HG02798 (cell line): Measurements from ENCODE around the gene WDR54.
"Not testable (repeated sequence)": the region's sequence is repeated elsewhere in the genome, so short reads cannot be mapped to it uniquely, and the experiment has no call there.

ENCODE experiments used
- ATAC-seq: cut with Tn5 transposase; IDR thresholded peaks from one replicate; pipeline ENCODE4 v1.9.1; 2021; ENCODE audit warnings: mild to moderate bottlenecking; ENCODE audit not compliant: unreplicated experiment, poor library complexity

The WDR54 gene

DNA sequence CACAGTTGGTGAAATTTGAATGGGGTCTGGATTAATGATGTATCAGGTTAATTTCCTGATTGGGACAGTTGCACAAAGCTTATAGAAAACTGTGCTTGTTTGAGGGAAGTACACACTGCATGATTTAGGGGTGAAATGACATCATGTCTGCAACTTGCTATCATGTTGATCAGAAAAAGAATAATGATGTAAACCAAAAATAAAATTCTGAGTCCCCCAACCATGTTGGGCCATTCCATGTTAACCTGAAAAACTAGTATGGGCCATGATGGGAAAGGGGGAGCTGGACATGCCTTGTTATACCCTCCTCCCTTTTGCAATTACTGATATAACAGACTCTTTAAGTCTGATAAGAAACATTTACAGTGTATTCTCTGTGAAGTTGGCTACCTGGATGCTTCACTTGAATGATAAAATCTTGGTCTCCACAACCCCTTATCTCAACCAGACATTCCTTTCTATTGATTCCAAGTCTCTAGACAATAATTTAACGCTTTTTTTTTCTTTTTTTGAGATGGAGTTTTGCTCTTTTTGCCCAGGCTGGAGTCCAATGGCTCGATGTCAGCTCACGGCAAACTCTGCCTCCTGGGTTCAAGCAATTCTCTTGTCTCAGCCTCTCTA, 29.1 kb downstream of the WDR54 start:
- no peak for ATAC-seq

DNA sequence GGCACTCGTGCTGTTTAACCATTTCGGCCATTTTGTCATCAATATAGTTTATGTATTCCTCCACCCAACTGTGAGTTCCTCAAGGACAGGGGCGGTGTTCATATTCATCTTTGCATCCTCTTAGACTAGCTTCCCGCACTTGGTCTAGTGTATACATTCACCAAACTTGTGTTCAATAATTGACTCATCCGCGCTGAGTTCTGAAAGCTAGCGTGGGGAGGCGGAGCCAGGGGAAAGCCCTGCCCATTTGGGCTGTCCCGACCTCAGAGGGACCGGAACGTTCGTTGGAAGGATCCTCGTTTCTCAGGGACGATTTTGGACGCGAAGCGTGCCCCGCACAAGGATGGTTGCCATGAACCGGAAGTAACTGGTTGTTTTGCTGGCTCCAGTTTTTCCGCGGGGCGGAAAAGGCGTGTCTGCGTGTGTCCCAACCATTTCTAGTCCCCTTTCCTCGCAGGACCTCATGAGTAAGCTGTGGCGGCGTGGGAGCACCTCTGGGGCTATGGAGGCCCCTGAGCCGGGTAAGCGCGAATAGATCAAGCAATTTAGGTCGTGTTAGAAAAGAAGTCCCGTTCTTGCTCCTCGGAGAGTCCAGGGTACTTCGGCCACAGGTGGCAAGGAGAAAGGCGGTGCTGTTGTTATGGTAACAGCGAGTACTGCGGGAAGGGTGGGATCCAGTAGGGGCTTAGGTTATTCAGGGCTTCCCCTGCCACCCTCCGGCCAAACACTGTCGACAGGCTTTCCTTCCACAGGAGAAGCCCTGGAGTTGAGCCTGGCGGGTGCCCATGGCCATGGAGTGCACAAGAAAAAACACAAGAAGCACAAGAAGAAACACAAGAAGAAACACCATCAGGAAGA, 33.4 kb downstream of the WDR54 start, which contains the start of gene INO80B:
INO80B (plus strand) TSS at position 434 of the 858 bp plus-strand sequence; CDS start at position 464, 30 bp downstream.
- peak; percentile 55 for ATAC-seq

DNA sequence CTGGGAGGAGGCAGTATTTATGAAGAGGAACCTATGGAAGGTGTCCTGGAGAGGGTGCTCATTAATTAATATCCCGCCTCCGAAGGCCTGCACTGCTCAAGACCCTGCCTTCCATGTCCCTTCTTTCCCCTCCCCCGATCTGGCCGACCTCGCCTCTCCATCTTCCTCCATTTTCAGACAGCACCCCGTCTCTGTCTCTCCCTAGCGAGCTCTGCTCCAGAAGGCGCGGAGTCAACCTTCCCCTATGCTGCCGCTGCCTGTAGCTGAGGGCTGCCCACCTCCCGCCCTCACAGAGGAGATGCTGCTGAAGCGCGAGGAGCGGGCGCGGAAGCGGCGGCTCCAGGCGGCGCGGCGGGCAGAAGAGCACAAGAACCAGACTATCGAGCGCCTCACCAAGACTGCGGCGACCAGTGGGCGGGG, 35.6 kb downstream of the WDR54 start:
- no peak for ATAC-seq

DNA sequence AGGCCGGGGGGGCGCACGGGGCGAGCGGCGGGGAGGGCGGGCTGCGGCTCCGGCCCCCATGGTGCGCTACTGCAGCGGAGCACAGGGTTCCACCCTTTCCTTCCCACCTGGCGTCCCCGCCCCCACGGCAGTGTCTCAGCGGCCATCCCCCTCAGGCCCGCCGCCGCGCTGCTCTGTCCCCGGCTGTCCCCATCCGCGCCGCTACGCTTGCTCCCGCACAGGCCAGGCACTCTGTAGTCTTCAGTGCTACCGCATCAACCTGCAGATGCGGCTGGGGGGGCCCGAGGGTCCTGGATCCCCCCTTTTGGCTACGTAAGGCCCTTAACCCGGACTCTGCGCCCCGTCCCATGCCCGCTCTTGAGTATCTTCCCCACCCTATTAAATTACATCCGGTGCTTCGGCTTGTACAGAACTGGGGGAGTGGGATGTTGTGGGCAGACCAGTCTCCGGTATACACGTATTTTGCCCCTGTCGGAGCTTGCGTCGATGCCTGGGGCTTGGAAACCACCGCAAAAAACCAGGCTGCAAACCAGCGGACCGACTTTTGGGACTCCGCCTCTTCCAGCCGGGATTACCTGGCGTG, 36.1 kb downstream of the WDR54 start:
- peak; percentile 41 for ATAC-seq

DNA sequence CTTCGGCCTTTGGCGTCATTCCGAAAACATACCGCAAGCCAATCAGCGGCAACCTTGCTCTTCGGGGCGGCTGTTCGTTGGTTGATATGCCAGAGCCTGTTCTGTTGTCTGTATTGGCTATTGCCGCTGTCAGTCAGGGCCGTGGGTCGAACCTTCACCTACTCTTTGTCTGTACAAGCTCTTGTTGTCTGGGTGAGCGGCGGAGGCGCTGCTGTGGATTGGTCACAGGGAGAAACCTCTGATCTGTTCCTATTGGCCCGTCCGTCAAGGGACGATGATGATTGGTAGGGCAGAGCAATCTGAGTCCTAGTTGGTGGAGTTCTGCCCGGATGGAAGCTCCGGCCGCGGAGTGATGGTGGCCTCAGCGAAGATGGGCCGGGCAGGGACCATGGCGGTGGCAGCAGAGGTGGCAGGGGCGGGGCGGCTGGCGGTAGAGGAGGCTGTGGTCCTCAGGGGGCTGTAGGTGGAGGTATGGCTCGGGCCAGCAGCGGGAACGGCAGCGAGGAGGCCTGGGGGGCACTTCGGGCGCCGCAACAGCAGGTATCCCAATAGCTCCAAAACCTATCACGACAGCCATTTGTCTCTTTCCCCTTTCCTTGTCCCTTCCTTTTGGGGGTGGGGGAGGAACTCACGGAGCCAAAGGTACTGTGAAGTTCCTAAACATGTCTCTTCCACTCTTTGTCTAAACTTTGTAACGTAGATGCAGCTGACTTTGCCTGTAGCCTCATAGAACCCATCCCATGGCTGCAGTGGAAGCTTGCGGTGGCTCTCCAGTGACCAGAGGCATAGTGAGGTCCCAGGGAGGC, 36.8 kb downstream of the WDR54 start, which contains the start of gene WBP1:
WBP1 (plus strand) TSS at position 307 of the 806 bp plus-strand sequence; CDS start at position 472, 165 bp downstream.
- ATAC-seq, result peak; percentile 86

DNA sequence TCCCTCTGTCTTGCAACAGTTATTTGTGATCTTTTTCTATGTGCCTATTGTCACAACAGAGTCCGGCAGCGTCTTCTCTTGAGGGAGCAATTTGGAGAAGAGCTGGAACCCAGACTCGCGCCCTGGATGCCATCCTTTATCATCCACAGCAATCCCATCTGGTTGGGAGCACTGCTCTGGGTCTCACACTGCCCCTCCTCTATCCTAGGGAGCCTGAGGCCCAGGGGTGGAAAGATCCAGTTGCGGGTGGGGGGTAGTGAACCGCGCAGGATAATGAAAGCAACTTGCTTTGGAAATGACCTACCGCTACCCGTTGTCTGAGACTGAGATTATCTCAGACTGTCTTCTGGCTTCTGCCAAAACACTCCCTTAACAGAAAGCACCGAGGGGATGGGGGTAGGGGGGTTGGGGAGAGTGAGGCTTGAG, 37.4 kb downstream of the WDR54 start:
- no peak for ATAC-seq

DNA sequence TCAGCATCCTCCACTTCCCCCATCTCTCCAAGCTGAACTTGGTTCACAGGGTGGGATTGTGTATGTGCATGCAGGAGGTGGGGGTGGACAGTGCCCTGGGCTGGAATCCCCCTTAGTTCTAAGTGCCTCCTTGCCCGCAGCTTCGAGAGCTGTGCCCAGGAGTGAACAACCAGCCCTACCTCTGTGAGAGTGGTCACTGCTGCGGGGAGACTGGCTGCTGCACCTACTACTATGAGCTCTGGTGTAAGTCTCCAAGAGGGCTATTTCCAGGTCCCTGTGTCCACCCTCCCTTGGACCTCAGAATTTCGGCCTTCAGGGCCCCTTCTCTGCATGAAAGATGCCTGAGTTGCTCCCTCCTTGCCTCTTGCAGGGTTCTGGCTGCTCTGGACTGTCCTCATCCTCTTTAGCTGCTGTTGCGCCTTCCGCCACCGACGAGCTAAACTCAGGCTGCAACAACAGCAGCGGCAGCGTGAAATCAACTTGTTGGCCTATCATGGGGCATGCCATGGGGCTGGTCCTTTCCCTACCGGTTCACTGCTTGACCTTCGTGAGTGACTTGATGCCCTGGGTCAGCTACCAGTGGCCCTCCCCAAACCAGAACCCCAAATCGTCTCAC, 38.1 kb downstream of the WDR54 start:
- not testable (repeated sequence) for ATAC-seq

DNA sequence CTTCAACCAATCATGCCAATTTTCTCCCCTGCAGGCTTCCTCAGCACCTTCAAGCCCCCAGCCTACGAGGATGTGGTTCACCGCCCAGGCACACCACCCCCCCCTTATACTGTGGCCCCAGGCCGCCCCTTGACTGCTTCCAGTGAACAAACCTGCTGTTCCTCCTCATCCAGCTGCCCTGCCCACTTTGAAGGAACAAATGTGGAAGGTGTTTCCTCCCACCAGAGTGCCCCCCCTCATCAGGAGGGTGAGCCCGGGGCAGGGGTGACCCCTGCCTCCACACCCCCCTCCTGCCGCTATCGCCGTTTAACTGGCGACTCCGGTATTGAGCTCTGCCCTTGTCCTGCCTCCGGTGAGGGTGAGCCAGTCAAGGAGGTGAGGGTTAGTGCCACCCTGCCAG, 38.7 kb downstream of the WDR54 start:
- not testable (repeated sequence) for ATAC-seq

DNA sequence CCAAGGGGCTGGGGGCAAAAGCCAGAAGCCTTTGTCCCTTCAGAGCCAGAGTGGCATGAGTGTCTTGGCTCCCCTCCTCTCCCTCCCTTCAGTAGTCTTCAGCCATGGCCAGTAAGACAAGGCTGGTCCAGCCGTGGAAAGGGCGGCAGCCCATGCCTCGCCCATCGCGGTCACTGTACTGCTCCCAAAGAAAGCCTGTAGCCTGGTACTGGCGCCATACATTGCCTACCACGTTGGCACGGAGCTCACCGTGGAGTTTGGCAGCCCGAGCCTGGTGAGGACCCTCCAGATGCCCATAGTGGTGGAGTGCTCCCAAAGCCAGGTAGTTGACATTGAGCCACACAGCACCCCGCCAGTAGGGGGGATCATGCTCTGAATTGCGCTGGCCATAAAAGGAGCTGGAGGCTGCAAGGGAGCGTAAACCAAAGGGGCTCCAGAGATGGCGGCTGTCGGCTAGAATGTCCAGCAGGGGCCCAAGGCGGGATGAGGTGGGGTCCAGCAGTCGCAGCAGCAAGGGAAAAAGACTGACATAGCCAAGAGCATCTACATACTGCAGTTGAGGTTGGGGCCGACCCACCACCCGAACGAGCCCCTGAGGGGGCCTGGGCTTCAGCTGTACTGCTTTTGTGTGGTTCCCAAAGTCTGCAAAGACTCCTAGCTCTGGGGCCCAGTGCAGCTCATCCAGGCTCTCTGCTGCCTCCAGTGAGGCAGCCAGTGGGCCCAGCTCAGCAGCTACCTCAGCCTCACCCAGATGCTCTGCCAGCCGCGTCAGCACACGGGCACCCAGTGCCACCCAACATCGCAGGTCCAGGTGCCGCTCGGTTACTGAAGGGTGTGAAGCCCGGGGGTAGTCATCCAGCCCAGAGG, 39.9 kb downstream of the WDR54 start:
- no peak for ATAC-seq

DNA sequence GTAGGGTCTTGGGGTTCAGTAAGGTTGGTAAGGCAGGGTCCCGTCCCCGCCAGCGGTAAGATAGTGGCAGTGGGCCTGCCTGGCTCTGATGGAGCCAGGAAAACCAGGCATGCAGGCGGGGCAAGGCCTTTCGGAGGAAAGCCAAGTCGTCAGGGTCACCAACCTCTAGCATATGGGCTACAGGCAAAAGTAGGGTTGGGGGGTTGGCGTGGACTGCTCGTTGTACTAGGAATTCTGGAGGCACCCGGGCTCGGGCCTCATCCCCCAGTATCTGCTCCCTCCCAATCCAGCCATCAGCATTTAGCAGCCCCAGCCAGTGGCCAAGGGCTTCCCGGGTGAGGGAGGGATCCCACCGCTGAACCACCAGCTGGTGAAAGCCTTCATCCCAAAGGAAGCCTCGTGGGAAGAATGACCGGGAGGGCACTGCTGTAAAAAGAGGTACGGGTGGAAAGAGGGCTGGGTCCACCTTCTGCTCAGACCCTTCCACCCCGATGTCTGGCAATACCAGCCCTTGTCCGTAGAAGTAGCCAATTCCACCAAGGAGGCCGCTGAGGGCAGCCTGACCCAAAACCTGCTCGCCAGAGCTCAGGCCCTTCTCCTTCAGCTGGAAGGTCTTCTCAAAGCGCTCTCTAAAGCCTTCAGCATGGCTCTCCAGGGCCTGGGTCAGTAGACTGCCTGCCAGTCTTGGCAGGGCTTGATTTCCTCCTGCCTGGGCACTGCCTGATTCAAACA, 40.7 kb downstream of the WDR54 start:
- ATAC-seq, result no peak

DNA sequence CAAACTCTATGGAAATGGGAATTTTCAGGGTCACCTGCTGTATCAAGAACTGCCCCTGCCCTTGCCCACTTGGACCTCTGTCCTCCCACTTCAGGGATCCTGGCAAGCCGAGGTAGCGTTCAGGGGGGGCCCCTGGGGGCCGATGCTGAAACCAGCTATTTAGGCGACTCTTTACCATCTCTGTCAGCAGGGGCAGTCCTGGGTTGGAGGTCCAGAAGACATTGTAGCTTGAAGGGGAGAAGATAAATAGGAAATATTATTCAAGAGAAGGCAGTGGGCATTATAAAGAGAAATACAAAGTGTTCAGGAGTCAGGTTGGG, 41.2 kb downstream of the WDR54 start:
- ATAC-seq, result no peak

DNA sequence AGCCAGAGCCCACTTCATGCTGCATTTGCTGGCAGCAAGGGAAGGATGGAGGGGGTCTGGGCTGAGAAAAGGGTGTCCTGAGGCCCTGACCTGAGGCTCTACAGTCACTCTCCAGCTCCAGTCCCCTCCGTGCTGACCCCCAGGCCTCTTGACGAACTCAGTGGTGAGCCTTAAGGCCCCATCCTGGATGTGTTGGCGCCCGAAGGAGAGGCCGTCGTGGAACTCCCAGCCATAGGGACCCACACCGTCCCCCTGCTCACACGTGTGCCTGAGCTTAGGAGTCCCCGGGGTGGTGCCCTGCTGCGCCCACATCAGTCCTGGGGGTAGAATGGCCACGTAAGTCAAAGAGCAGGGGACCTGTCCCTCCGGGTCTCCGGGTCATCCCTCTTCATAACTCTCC, 42.9 kb downstream of the WDR54 start:
- ATAC-seq, result no peak

DNA sequence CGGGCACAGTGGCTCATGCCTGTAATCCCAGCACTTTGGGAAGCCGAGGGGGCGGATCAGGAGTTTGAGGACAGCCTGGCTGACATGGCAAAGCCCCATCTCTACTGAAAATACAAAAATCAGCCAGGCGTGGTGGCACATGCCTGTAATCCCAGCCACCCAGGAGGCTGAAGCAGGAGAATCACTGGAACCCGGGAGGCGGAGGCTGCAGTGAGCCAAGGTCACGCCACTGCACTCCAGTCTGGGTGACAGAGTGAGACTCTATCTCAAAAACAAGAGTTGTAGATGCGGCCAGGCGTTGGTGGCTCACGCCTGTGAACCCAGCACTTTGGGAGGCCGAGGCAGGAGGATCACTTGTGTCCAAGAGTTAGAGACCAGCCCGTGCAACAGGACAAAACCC, 49.2 kb downstream of the WDR54 start:
- not testable (repeated sequence) for ATAC-seq

DNA sequence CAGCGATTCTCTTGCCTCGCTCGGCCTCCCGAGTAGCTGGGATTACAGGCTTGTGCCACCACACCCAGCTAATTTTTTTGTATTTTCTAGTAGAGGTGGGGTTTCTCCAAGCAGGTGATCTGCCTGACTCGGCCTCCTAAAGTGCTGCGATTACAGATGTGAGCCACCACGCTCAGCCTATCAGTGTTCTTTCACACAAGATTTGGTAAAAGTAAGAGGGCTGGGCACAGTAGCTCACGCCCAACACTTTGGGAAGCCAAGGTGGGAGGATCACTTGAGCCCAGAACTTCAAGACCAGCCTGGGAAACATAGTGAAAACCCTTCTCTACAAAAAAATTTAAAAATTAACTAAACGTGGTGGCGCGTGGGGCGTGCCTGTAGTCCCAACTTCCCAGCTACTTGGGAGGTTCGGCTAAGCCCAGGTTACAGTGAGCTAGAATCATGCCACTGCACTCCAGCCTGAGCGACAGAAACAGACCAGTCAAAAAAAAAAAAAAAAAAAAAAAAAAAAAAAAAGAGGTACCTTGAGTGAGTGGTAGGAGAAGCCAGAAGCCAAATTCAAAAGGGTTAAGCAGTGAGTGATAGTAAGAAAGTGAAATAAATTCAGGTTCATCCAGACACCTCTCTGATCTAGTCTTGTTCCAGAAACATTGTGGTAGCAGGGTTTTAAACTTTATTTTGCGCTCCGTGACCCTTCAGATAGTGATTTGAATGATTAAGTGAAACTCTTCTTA, 50.0 kb downstream of the WDR54 start:
- ATAC-seq, result no peak

DNA sequence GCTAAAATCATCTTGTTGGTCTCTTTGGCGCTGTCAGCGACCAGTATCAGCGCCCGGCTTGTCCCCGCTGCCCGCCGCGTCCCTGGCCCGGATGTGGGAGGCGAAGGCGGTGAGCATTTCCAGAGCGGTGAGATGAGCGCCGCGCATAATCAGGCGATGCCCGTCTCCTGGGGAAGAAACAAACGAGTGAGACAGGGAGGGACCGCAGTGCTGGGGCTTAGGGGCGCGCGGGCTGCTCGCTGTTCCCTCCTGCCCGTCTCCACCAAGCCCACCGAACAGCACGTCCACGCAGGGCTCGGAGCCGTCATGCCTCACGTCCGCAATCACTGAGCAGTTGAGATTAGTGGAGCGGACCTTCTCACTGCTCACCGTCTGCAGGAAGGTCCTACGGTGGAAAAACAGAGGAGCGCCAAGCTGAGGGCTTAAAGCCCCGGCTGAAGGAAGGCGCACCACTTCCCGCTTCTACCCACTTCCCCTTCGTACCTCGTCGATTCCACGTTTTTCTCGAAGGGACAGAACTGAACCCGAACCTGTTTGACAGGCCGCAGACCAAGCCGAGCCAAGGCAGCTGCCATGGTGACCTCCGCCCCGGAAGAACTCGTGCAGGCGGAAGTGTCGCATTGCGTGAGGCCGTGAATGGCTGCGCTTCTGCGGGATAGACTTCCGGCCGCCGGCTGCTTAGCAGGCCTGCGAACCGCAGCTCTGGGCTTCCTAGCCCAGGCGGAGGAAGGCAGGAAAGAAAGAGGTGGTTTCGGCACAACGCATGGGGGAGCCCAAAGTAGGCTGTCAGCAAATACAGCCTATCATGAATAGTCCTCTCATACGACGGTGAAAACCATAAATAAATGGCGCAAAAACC, 50.8 kb downstream of the WDR54 start, which contains the start of gene MRPL53:
MRPL53 (minus strand) TSS at position 595 of the 859 bp plus-strand sequence; CDS start at position 575, 20 bp downstream.
- ATAC-seq, result peak; percentile 94

DNA sequence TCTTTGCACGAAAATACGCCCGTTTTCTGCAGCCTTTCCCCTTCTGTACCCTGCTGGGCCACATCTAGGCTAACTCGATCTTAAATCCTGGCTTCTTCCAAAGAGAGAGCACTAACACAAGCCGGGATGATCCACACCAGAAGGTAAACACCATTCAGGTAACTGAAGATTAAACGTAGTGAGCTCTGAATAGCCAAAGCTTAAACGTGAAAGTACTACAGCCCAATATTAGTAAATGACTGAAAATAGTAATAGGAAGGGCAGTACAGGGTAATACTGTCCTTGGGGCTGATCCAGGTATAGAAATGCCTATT, 51.4 kb downstream of the WDR54 start:
- ATAC-seq, result no peak

DNA sequence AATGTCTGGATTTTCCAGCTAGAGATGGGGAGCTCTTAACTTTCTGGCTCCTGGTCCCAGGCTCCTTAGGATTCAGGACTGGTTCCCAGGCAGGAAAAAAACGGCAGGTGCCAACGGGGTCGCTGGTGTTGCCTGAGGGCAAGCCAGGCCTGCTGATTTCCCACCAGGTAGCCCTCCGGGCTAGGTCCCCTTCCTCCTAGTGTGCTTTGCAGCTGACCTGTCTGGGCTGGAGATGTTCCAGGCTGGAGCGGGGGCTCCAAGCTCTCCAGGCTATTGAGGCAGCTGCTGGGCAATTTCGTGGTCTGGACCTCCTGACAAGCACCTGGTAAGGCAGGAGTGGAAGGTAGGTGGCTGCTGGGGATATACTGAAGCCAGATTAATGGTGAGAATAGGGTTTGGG, 53.0 kb downstream of the WDR54 start:
- no peak for ATAC-seq
